Spleen (tissue), 11 donors: Measurements from ENCODE around the gene STARD13. TPM values are rescaled to one million over a fixed set of nuclear protein-coding genes. Genes with fewer than 3 reads are reported as not detected.
A peak's percentile ranks its signal among the peaks of the same experiment; 100 is the strongest.

Experiments used
- DNase-seq: peaks from one replicate; pipeline ENCODE4 v3.0.0-alpha.2; 2020
- H3K27ac ChIP-seq, 8 donors: fragments of 200-600 bp; sonication (generic) in 7 of 8; 1 replicate in 4 of 8; 2 replicates in 4 of 8; pipeline versions ENCODE4 v1.5.0 to v1.8.0; 2016 to 2021; ENCODE audit warnings: inconsistent platforms in 4 of 8, mild to moderate bottlenecking in 4 of 8, moderate library complexity in 1 of 8
- H3K27me3 ChIP-seq, 7 donors: fragments of 200-600 bp; sonication (generic) in 6 of 7; replicated peaks in 1 of 7; 1 replicate in 4 of 7; 2 replicates in 3 of 7; pipeline versions ENCODE4 v1.5.0 to v1.8.0; 2016 to 2021; ENCODE audit warnings: inconsistent platforms in 3 of 7, mild to moderate bottlenecking in 1 of 7
- H3K36me3 ChIP-seq, 6 donors: fragments of 200-600 bp; sonication (generic) in 5 of 6; 1 replicate in 4 of 6; 2 replicates in 2 of 6; pipeline versions ENCODE4 v1.5.0 to v1.8.0; 2016 to 2021; ENCODE audit warnings: inconsistent platforms in 2 of 6
- H3K4me1 ChIP-seq, 6 donors: fragments of 200-600 bp; sonication (generic) in 5 of 6; 1 replicate in 3 of 6; 2 replicates in 3 of 6; pipeline versions ENCODE4 v1.5.0 to v1.8.0; 2016 to 2021; ENCODE audit warnings: inconsistent platforms in 3 of 6
- H3K4me3 ChIP-seq, 8 donors: fragments of 200-600 bp; sonication (generic) in 7 of 8; 1 replicate in 4 of 8; 2 replicates in 4 of 8; pipeline versions ENCODE4 v1.5.0 to v1.8.0; 2016 to 2021; ENCODE audit warnings: inconsistent platforms in 4 of 8, mild to moderate bottlenecking in 4 of 8, moderate library complexity in 2 of 8
- H3K9me3 ChIP-seq, 8 donors: fragments of 200-600 bp; sonication (generic) in 7 of 8; 1 replicate in 4 of 8; 2 replicates in 4 of 8; pipeline versions ENCODE4 v1.5.0 to v1.8.0; 2016 to 2021; ENCODE audit warnings: inconsistent platforms in 4 of 8
- CTCF ChIP-seq, 11 experiments: fragments of 200-600 bp in 7 of 11; fragments of 450-650 bp in 4 of 11; sonication (generic) in 4 of 11; IDR thresholded peaks in 8 of 11; conservative IDR thresholded peaks in 3 of 11; 1 replicate in 7 of 11; 2 replicates in 4 of 11; pipeline versions ENCODE4 v1.4.0 to v1.8.0; 2016 to 2021; ENCODE audit warnings: antibody characterized with exemption in 11 of 11, inconsistent platforms in 4 of 11, mild to moderate bottlenecking in 1 of 11
- POLR2A ChIP-seq, 3 donors: fragments of 450-650 bp; IDR thresholded peaks; one replicate each; pipeline ENCODE4 v1.5.1; 2017; ENCODE audit warnings: antibody characterized with exemption in 3 of 3, mild to moderate bottlenecking in 1 of 3
- POLR2AphosphoS5 ChIP-seq, 3 donors: sonication (generic); formaldehyde crosslinking; IDR thresholded peaks; one replicate each; pipeline ENCODE4 v1.5.1; 2017; ENCODE audit warnings: antibody characterized with exemption in 3 of 3
- WGBS, 5 donors: extraction: QIAGEN DNeasy Blood & Tissue Kit in 3 of 5; methylation state at CpG; one replicate each; pipeline versions ENCODE4 v1.1.5 to v1.1.7; 2013 to 2018; 5-methylcytosine and 5-hydroxymethylcytosine counted together
- intact Hi-C: fragments of 100-400 bp; cut with DNase I; formaldehyde crosslinking; loops from one replicate; pipeline ENCODE4 v1.15.0; 2023; ENCODE audit warnings: low total_unique reads
- polyA plus RNA-seq, 3 donors: library from polyadenylated mRNA; stranded (reverse); fragments of 200-250 nt; gene quantifications; one replicate each; pipeline ENCODE4 v1.2.1, GENCODE V29; 2013
- total RNA-seq, 7 donors: library from RNA; depleted of rRNA in 3 of 7; stranded (reverse); fragments of >200 nt in 3 of 7; fragmentation: NEBNext Ultra II Directional in 4 of 7; extraction: Animal tissue kit (Norgen Biotek cat#: 25700) in 4 of 7; gene quantifications; one replicate each; pipeline versions ENCODE4 v1.1.0 to v1.2.1, GENCODE V29; 2016 to 2021
- donor health status: healthy with polysubstance abuse.
- donor health status: DM: no; HTN: no; CAD: no; lungs with moderate emphysema.
- donor health status: DM: no; HTN: no; CAD: no.
- donor health status: Bipolar disorder and iron deficiency.
- donor health status: healthy.
- donor health status: DM: no; HTN: no; CAD: no.
- donor health status: DM: yes; HTN: yes; CAD: no.

The STARD13 gene
- total and polyA plus RNA-seq, 10 donors: 1.4 to 58.1 (median 26.7) TPM

GRCh38 chr13:33128134-33128533, 157.4 kb downstream of the STARD13 start:
- Histone ChIP-seq H3K36me3 (peaks cover 0 to 24% (median 8%) of the 10 kb centered on the region in 6 donors), H3K4me3 (no peak overlapping the region), H3K27me3 (no peaks in the 10 kb centered on the region), H3K27ac (no peak overlapping the region), H3K4me1 (peaks cover 0 to 49% (median 14%) of the 10 kb centered on the region in 6 donors), H3K9me3 (no peaks in the 10 kb centered on the region)
- TF ChIP-seq CTCF (IDR thresholded peaks at IDR 0.05 in 8 of 11, conservative IDR thresholded peaks at IDR 0.05 in 3 of 11) (no peak), POLR2AphosphoS5 (IDR thresholded peaks at IDR 0.05) (no peak), POLR2A (IDR thresholded peaks at IDR 0.05) (no peak)
- DNase-seq: no peak
- WGBS, 5 donors: 76 to 92% (median 81%) methylated on average over 4 of the region's 4 CpGs
- intact Hi-C loops: no loop called here

GRCh38 chr13:33127009-33127551, 158.5 kb downstream of the STARD13 start:
- Histone ChIP-seq H3K4me1 (peaks cover 0 to 53% (median 16%) of the 10 kb centered on the region in 6 donors), H3K27ac (peak overlapping the region in 5 of 8 donors; percentile 46 to 74 (median 69)), H3K4me3 (no peak overlapping the region), H3K9me3 (no peaks in the 10 kb centered on the region), H3K27me3 (no peaks in the 10 kb centered on the region), H3K36me3 (peaks cover 0 to 28% (median 8%) of the 10 kb centered on the region in 6 donors)
- DNase-seq: no peak
- WGBS, 5 donors: 87 to 93% (median 91%) methylated on average over 12 to 14 of the region's 14 CpGs
- intact Hi-C loops: no loop called here
- TF ChIP-seq POLR2A (IDR thresholded peaks at IDR 0.05) (no peak), POLR2AphosphoS5 (IDR thresholded peaks at IDR 0.05) (no peak)

- H3K36me3 ChIP-seq: peaks cover 0 to 32% (median 8%) of the 10 kb centered on the region in 6 donors
- H3K4me3 ChIP-seq: no peak overlapping the region
- 62 to 75% (median 73%) methylated on average over 10 of the region's 10 CpGs for WGBS, 5 donors
- H3K9me3 ChIP-seq: no peaks in the 10 kb centered on the region
- no peaks in the 10 kb centered on the region for H3K27me3 ChIP-seq
- peaks cover 0 to 51% (median 16%) of the 10 kb centered on the region in 6 donors for H3K4me1 ChIP-seq
- intact Hi-C loops: no loop called here
- TF ChIP-seq POLR2A (IDR thresholded peaks at IDR 0.05) (no peak), POLR2AphosphoS5 (IDR thresholded peaks at IDR 0.05) (peak in 2 of 3 donors; percentile 26 to 73)
- DNase-seq: no peak
- peak overlapping the region in 7 of 8 donors; percentile 12 to 75 (median 69) for H3K27ac ChIP-seq
These were observed 159.6 kb downstream of the STARD13 start for GRCh38 chr13:33125821-33126570.

- TF ChIP-seq POLR2A (IDR thresholded peaks at IDR 0.05) (no peak), POLR2AphosphoS5 (IDR thresholded peaks at IDR 0.05) (peak in 2 of 3 donors; percentile 27 to 64)
- Histone ChIP-seq H3K4me1 (peaks cover 0 to 45% (median 16%) of the 10 kb centered on the region in 6 donors), H3K9me3 (no peaks in the 10 kb centered on the region), H3K27ac (peak overlapping the region in 6 of 8 donors; percentile 21 to 64 (median 48)), H3K27me3 (no peaks in the 10 kb centered on the region), H3K36me3 (peaks cover 0 to 29% (median 0%) of the 10 kb centered on the region in 6 donors), H3K4me3 (no peak overlapping the region)
- 63 to 71% (median 67%) methylated on average over 7 of the region's 7 CpGs for WGBS, 5 donors
- intact Hi-C loops: no loop called here
- no peak for DNase-seq
These were observed 162.3 kb downstream of the STARD13 start for GRCh38 chr13:33123066-33123859.

- Histone ChIP-seq H3K36me3 (peaks cover 0 to 53% (median 0%) of the 10 kb centered on the region in 6 donors), H3K27me3 (no peaks in the 10 kb centered on the region), H3K27ac (no peak overlapping the region), H3K4me3 (no peak overlapping the region), H3K9me3 (no peaks in the 10 kb centered on the region), H3K4me1 (peaks cover 0 to 21% (median 11%) of the 10 kb centered on the region in 6 donors)
- 78 to 90% (median 85%) methylated on average over 10 of the region's 10 CpGs for WGBS, 5 donors
- intact Hi-C loops: no loop called here
- TF ChIP-seq POLR2A (IDR thresholded peaks at IDR 0.05) (no peak), CTCF (IDR thresholded peaks at IDR 0.05 in 8 of 11, conservative IDR thresholded peaks at IDR 0.05 in 3 of 11) (no peak), POLR2AphosphoS5 (IDR thresholded peaks at IDR 0.05) (no peak)
- DNase-seq: no peak
These were observed 165.6 kb downstream of the STARD13 start for GRCh38 chr13:33119856-33120543.
